ENCODE results near the gene HASPIN.
"Not testable (repeated sequence)": the region's sequence is repeated elsewhere in the genome, so short reads cannot be mapped to it uniquely, and the experiment has no call there.

HASPIN gene

DNA sequence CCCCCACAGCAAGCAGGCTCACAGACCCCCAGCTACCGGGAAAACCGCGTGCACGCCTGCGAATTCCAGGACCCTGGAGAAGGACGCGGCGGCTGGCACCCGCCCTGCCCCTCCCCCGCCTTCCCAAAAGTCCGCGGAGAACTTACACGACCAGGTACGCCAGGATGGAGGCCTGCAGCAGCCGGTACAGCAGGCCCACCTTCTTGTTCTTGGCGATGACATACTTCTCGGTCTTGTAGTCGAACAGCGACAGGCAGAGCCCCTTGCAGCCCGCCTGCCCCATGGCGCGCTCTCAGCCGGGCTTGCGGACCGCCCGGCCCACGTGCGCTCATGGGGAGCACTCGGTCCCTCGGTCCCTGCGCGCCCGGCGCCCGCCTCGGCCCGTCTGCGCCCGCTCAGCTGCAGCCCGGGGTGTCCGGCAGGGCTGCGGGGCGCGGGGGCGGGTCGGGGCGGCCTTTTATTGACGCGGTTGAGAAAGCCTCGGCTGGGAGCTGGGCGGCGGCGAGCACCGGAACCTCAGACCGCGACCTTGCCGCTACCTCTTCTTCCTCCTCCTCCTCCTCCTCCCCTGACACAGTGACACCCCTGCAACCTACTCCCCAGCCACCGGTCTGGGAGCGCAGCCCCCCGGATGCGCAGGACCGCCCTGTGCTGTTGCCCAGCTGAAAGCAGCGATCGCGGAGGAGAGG is 27.8 kb upstream of the HASPIN start, which contains the start of gene P2RX5:
P2RX5 (minus strand) TSS at position 433 of the 689 bp plus-strand sequence; CDS start at position 283, 150 bp downstream.
- DNase-seq (ENCODE audit: low read depth in 2 of 2) = peak in 1 of 2 donors; percentile 46

DNA sequence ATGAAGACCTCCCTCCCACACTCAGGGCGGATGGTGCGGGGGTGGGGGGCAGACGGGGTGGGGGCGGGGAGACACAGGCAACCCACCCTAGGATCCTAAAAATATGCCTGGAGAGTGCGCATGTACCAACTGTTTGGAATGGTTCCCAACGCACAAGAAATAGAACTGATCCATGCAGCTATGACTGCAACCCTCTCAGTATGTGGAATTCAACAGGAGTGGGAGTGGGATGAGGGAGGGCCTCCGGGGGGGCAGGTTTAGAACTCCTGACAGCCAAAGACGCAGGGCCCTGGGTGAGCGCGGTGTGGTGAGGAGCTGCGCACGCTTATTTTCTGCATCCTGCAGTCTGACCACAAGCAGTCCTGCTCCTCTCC is 26.6 kb upstream of the HASPIN start:
- no peak for DNase-seq (ENCODE audit: low read depth in 2 of 2)

DNA sequence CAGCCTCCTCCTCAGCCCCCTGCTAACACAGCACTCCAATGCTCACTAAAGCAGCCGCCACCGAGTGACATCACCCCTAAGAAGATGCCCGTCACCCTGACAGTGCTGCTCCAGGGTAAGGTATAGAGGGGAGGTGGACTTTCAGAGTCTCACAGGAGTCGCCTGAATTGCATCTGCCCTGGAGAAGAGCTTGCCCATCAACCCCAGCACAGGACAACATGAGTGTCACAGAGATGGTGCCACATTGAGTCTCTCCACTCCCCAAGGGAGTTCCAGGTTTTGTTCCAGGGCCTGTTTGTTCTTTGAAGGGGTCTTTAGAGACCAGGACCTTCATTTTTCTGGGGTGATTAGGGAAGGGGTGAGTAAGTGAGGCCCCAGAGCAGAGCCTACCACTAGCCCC is 25.6 kb upstream of the HASPIN start:
- no peak for DNase-seq (ENCODE audit: low read depth in 2 of 2)

DNA sequence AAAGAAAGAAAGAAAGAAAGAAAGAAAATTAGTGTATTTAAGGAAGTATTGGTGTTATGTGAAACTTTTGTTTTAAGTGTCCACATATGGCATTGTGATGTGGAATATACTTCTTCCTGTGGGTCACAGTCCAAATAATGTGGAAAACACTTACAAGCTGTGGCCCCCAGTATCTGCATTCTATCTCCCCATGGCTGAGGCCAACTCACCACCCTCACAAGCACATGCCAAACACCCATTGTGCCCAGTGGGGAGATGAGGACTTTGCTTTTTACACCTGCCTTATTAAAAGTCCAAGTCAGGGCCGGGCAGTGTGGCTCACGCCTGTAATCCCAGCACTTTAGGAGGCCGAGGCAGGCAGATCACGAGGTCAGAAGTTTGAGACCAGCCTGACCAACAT is 23.8 kb upstream of the HASPIN start:
- no peak for DNase-seq (ENCODE audit: low read depth in 2 of 2)

DNA sequence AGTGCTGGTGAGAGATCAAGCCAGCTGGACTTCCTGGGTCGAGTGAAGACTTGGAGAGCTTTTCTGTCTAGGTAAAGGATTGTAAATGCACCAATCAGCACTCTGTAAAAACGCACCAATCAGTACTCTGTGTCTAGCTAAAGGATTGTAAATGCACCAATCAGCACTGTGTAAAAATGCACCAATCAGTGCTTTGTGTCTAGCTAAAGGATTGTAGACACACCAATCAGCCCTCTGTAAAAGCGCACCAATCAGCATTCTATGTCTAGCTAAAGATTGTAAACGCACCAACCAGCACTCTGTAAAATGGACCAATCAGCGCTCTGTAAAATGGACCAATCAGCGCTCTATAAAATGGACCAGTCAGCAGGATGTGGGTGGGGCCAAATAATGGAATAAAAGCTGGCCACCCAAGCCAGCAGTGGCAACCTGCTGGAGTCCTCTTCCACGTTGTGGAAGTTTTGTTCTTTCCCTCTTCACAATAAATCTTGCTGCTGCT is 21.6 kb upstream of the HASPIN start:
- DNase-seq (ENCODE audit: low read depth in 2 of 2) = not testable (repeated sequence)

DNA sequence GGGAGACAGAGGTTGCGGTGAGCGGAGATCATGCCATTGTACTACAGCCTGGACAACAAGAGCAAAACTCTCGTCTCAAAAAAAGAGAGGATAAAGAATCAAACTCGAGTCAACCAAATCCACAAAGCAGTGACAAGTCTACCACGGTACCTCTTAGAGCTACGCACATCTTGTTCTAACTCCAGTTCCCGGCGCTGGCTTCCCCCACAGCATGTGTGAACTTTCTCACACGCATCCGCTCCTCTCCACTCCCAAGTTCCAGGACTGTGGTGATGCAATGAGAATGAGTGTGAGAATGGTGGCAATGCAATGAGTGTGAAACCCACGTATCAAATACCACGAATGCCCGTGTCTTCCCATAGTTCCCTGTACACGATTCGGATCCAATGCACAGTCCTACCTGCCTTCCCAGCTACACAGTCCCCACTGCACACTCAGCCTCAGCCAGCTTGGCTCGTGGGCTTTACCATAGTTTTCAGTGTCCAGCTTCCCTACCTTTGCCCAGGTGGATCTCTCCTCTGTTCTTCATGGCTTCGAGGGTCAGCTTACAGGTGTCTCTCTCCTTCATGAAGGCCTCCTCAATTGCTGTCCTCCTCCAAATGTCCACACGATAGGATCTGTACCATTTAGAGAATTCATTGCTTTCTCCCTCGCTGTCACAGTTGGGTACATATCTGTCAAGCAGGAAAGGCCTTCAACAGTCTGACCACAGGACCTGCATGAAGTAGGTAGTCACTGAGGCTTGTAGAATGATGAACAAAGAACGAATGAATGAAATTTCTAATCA is 18.6 kb upstream of the HASPIN start:
- no peak for DNase-seq (ENCODE audit: low read depth in 2 of 2)

DNA sequence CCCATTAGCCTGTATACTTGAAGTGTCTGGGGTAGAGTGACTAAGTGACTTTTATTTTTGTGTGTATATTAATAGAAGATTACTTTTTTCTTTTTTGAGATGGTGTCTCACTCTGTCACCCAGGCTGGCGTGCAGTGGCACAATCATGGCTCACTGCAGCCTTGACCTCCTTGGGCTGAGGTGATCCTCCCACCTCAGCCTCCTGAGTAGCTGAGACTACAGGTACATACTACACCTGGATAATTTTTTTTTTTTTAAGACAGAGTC is 18.1 kb upstream of the HASPIN start:
- DNase-seq (ENCODE audit: low read depth in 2 of 2) = not testable (repeated sequence)

DNA sequence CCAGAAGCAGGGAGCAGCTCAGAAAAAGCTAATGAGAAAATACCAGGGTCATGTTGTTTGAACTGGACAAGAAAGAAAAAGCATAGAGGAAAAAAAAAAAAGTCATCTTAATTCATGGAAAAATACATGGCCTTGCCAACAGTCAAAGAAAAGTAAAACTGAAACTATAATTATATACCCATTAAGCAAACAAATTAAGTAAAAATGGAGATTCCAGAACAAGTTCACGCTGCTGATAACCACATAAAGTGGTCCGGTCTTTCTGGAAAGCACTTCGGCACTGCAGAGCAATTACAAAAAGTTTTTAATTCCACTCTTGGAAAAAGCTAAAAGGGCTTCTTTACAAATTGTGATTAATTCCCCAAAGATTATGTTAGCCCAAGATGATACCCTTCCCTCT is 15.3 kb upstream of the HASPIN start:
- no peak for DNase-seq (ENCODE audit: low read depth in 2 of 2)

DNA sequence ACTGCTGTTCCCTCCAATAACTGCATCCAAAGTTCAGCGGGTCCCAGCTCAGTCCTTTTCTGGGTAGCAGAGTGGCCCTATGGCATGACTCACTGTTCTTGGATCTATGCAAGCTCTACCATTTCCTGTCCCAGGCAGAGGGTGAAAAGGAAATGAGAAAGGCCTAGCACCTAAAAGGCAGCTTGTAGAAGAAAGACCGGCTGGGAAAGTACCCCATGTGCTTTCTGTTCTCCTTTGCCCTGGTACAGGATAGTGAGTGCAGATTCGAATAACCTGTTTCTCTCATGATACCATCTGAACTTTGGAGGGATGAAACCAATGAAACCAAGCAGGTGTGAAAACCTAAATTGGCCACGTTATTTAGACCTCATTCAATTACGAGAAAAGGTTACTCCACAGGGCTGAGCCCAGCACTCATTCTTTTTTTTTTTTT is 12.7 kb upstream of the HASPIN start:
- DNase-seq (ENCODE audit: low read depth in 2 of 2) = peak; percentile 45 to 72

DNA sequence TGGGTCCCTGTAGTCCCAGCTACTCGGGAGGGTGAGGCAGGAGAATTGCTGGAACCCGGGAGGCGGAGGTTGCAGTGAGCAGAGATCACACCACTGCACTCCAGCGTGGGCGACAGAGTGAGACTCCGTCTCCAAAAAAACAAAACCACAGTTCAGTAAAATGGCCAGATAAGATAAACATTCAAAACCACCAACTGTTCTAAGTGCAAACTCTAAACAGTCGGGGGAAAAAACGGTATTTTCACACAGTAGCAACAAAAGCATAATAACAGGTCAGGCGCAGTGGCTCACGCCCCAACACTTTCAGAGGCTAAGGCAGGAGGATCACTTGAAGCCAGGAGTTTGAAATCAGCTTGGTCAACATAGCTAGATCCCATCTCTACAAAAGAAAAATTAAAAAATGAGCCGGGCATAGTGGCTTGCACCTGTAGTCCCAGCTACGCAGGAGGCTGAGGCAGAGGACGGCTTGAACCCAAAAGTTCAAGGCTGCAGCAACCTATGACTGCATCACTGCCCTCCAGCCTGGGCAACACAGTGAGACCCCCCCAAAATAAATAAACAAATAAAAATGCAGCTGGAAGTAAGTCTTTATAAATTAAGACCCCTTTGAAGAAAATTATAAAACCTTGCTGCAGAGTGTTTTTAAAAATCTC is 10.8 kb upstream of the HASPIN start:
- no peak for DNase-seq (ENCODE audit: low read depth in 2 of 2)

DNA sequence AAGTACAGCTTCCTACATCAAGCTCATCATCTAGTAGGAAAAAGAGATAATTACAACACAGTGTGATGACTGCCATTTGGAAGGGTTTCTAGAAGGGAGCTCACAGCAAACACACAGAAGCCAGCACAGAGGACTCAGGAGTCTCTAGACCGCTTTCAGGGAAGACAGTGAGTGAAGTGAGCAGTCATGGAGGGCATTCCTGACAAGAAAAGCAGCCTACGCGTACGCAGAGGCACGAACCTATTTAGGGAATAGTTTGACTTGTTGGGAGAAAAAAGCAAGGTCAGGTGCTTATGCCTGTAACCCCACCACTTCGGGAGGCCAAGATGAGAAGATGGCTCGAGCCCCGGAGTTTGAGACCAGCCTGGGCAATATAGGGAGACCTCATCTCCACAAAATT is 8.4 kb upstream of the HASPIN start:
- DNase-seq (ENCODE audit: low read depth in 2 of 2) = no peak

DNA sequence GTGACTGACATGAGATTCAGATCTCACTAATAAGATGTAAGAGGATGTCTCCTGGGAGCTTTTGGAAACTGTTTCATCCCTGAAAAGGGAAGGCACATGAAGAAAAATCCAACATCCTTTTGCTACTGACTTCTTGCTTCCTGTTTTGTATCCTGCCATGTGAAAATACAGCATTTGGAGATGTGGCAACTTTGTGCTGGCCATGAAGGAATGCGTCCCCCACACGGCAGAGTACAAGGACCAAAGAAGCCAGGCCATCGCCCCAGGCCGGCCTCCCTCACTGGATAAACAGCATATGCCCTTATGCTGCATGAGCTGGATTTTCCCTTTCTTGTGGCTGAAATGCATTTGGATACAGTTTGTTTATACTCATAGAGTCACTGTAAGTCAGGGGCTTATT is 5.5 kb upstream of the HASPIN start:
- DNase-seq (ENCODE audit: low read depth in 2 of 2) = no peak

DNA sequence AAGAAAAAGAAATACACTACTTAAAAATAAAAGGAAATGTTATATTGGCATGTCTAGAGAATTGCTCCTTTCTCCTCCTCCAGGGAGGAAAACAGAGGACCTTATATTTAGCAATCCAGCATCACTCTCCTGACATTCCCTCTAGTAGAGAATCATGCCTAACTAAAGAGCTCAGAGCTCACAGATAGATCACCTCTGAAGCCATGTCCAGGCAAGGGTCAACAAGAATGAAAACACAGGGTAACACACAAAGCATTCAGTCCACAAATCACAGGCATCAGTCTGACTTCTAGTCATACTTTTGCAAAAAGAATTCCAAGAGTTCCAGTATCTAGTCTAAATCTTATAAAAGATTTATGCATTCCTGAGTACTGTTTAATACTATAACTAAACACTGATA is 4.4 kb upstream of the HASPIN start:
- DNase-seq (ENCODE audit: low read depth in 2 of 2) = no peak

DNA sequence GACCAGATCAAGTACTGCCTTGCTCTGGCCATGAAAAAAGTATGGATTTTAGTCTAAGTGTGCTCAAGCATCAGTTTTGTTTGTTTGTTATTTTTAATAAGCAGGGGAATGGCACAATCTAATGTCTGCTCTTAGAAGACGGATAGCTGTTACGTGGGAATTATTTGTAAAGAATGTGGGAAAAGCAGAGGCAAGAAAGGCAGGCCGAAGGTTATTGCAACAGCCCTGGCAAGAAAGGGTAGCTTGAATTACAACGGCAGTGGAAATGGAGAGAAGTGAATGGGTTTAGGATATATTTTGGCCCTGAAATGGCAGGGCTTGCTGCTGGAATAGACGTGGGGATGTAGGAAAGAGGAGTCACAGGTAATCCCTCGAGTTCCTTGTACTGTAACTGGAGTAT is 987 bp upstream of the HASPIN start:
- DNase-seq (ENCODE audit: low read depth in 2 of 2) = no peak

DNA sequence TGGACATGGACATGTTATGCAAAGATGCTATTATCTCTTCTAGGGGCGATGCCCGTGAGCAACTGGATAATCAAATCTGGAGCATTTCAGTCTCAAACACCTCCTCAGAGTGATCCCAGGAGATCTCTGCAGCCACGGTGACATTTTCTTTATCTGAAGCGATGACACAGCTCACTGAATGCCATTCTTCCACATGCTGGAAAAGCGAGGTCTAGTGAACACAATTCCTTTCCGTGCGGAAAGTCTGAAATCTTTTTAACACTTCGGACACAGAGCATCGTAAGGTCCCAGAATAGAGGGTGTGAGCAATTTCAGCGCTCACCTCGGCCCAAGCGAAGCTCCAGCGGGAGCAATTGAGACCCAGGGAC is 531 bp upstream of the HASPIN start:
- no peak for DNase-seq (ENCODE audit: low read depth in 2 of 2)

DNA sequence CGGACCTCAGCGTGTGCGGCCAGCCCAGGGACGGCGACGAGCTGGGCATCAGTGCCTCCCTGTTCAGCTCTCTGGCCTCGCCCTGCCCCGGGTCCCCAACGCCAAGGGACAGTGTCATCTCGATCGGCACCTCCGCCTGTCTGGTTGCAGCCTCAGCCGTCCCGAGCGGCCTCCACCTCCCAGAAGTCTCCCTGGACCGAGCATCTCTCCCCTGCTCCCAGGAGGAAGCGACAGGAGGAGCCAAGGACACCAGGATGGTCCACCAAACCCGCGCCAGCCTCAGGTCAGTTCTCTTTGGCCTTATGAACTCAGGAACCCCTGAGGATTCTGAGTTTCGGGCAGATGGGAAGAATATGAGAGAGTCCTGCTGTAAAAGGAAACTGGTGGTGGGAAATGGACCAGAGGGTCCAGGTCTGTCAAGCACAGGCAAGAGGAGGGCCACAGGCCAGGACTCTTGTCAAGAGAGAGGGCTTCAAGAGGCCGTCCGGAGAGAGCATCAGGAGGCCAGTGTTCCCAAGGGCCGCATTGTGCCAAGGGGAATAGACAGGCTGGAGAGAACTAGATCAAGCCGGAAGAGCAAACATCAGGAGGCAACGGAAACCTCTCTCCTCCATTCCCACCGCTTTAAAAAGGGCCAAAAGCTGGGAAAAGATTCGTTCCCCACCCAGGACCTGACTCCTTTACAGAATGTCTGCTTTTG is 825 bp downstream of the HASPIN start:
- DNase-seq (ENCODE audit: low read depth in 2 of 2) = no peak

DNA sequence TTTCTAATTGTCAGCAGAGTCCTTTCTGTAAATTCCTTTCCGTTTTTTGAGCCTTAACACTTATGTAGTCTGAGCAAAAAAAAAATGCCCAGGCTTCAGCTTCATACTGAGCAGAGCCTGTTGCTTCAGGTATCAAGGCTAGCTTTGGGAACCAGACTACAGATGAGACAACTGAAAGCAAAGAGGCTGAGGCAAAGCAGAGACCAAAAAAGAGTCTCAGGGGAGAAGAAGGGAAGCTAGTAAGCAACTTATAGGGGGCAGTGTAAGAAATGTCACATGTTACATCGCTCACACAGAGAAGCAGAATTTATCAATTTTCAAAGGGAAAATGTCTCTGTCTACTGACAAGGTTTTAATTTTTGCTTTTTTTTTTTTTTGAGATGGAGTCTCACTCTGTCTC is 3.3 kb downstream of the HASPIN start:
- DNase-seq (ENCODE audit: low read depth in 2 of 2) = no peak

DNA sequence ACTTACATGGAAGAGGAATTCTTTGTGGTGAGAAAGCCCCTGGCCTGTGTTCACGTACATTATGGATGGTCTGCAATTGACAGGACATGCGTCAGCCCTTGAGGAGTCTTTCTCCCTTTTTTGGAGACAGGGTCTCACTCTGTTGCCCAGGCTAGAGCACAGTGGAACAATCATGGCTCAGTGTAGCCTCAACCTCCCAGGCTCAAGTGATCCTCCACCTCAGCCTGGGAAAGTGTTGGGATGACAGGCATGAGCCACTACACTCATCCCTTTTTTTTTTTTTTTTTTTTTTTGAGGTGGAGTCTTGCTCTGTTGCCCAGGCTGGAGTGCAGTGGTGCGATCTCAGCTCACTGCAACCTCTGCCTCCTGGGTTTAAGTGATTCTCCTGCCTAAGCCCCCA is 4.4 kb downstream of the HASPIN start:
- not testable (repeated sequence) for DNase-seq (ENCODE audit: low read depth in 2 of 2)

DNA sequence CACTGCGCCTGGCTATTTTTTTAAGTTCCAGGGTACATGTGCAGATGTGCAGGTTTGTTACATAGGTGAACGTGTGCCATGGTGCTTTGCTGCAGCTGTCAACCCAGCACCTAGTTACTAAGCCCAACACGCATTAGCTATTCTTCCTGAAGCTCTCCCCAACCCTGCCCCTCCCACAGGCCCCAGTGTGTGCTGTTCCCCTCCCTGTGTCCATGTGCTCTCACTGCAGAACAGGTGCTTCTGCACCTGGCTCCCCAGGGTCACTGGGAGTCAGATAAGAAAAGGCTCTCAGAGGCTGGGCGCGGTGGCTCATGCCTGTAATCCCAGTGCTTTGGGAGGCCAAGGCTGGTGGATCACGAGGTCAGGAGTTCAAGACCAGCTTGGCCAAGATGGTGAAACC is 6.2 kb downstream of the HASPIN start:
- no peak for DNase-seq (ENCODE audit: low read depth in 2 of 2)

DNA sequence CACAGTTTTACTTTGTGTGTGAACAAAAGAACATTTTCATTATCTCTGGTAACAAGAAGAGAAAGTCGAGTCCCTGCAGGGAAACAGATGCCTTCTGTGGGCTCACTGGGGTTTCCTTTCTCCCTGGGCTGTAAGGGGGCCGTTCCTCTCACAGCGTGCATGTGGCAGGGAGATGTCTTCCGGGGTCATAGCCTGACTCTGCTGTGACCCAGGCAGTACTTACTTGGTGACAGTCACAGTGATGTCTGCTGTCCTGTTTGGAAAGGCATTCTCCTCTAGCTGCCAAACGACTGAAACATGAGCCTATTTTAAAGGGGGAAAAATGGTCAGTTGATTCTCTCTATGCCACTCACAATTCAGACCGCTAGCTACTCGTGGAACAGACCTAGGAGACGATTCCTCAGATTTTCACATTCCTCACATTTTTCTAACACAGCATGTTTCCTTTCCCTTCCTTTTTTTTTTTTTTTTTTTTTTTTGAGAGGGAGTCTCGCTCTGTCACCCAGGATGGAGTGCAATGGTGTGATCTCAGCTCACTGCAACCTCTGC is 7.3 kb downstream of the HASPIN start:
- no peak for DNase-seq (ENCODE audit: low read depth in 2 of 2)

DNA sequence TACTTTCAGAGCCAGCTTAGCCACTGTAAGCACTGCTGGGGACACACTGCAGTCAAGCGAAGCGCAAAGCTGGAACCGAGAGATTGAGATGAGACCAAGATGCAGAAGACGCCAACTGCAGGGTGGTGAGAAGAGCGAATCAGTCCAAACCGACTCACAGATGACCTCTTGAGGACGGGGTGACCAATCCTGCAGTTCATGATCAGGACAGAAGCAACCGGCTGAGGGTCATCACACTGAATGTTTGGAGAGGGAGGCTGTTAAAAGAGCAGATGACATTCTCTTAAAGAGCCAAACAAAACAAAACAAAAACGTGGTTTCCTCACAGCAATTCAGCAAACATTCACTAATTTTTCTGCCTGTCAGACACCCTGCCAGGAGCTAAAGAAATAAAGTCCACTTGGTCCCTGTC is 8.5 kb downstream of the HASPIN start:
- DNase-seq (ENCODE audit: low read depth in 2 of 2) = no peak

DNA sequence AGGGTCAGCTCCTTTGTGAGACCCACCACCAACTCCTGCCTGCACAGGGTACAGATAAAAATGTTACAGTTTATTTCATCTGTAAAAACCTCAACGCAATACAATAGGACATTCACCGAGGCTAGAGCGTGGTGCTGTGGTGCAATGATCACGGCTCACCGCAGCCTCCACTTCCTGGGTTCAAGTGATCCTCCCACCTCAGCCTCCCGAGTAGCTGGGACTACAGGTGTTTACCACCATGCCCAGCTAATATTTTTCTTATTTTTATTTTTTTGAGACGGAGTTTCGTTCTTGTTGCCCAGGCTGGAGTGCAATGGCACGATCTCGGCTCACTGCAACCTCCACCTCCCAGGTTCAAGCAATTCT is 11.2 kb downstream of the HASPIN start:
- not testable (repeated sequence) for DNase-seq (ENCODE audit: low read depth in 2 of 2)

Measured in stimulated activated CD8-positive, alpha-beta memory T cell treated with anti-CD3 and anti-CD28 coated beads, Interleukin-7, amount 100 ng/mL, for 4 hours (primary cell).